Limb (tissue), 2 donors: ENCODE measurements around the gene EXOC2.
"Not testable (repeated sequence)": the region's sequence is repeated elsewhere in the genome, so short reads cannot be mapped to it uniquely, and the experiment has no call there.

Source experiments
- DNase-seq, 2 donors: peaks; one replicate each; pipeline ENCODE4 v3.0.0-alpha.2; 2016; ENCODE audit errors: extremely low spot score in 2 of 2

EXOC2 gene

GRCh38 chr6:583635-584034, 109.3 kb downstream of the EXOC2 start:
- DNase-seq = no peak

- no peak for DNase-seq
These were observed 109.8 kb downstream of the EXOC2 start for GRCh38 chr6:583116-583515.

DNA sequence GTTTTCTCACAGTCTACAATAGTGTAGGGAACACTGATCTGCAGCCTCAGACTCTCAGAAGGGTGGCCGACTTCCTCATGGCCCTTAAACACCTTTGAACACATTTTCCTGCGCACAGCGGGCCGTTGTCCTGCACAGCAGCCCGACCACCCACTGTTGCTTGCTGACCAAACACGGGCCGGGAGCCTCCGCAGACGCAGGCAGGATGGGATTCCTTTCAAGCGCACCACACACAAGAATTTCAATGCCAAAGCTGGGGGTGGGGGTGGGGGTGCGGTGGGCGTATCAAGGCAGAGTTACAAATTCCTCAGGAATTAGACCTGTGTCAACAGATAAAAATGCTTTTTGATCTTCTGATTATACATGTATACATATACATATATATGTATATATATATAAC, 110.6 kb downstream of the EXOC2 start:
- no peak for DNase-seq

DNA sequence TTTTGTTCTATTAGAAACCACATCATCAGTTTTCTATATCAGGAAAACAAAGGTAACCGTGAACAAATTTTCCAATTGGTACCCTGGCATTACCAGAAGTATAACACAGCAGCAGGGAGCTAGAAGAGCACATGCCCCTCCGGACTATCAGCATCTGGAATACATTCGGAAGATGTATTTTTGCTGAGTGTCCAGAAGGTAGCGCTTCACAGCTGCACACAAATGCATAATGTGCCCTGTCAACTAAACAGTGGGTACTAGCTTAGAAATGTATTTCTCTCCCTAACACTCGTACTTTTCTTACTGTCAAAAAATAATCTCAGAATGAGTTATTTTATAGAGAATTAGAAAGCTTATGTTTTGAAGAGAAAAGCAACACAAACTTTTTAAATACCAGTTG, 113.6 kb downstream of the EXOC2 start:
- peak in 1 of 2 donors; percentile 26 for DNase-seq

GRCh38 chr6:572596-573265, 120.2 kb downstream of the EXOC2 start:
- no peak for DNase-seq

DNA sequence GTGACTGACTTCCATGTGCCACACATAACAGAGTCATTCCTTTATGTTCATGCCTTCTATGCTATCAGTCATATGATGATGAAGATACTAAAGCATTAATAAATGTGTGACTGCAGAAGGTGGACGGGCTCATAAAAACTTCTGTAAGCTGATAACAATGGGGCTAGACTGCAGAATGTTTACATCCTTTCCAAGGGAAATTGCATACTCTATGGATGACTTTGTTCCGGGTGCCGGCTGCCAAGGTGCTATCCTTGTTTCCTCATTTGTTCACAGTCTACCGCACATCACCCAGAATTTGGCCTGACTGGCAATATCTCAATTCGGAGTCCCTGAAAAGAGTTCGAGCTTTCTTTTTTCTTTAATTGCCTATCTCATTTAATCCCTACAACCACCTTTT, 121.0 kb downstream of the EXOC2 start:
- no peak for DNase-seq

DNA sequence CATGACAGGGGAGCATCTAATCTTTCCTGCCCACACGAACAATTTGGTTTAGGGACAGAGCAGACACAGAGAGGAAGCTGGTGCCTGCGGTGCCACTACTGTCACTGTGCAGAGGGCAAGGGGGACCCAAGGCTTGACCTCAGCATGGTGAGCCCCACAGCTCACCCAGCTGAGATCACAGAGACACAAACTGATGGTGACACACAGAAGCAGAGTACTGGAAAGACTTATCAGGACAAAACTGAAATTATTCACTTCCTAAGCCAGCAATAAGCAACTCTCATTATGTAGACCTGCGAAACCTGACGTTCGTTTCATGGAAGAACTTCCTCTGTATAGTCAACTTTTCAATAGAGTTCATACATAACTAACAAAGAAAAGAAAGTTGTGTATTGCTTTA, 122.1 kb downstream of the EXOC2 start:
- no peak for DNase-seq

GRCh38 chr6:568954-569523, 123.9 kb downstream of the EXOC2 start:
- DNase-seq = no peak

DNA sequence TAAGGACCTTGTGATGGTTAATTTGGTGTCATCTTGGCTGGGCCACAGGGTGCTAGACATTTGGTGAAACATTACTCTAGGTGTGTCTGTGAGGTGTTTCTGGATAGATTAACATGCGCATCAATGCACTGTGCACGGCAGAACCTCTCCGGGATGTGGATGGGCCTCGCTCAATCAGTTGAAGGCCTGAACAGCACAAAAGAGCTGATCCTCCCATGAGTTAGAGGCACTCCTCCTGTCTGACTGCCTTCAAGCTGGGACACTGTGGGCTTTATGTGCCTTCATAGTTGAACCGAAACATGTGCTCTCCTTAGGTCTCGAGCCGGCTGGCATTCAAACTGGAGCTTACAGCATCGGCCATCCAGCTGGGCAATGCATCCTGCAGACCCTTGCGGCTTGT, 124.9 kb downstream of the EXOC2 start:
- DNase-seq = no peak

- DNase-seq = no peak
These were observed 129.1 kb downstream of the EXOC2 start for GRCh38 chr6:563863-564262.

- DNase-seq = no peak
These were observed 130.8 kb downstream of the EXOC2 start for GRCh38 chr6:562052-562676.

GRCh38 chr6:561335-561734, 131.6 kb downstream of the EXOC2 start:
- DNase-seq = not testable (repeated sequence)

DNA sequence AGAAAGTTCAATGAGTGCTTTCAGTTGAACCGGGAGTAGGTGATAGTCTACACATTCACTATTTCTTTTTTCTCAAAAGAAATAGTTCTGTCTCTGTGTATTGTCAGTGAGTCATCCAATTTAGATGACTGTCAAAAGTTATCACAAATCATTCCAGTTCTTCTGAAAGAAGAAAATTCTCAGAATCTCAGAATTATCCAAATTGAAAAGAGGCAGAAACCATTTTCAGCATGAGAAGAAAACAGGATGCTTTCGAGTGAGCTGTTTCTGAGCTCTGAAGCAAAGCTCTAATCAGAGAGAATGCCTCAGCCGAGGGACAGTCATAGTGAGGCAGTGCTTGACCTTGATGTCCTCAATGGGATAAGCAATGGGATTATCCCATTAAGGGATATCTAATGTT, 134.0 kb downstream of the EXOC2 start:
- no peak for DNase-seq

DNA sequence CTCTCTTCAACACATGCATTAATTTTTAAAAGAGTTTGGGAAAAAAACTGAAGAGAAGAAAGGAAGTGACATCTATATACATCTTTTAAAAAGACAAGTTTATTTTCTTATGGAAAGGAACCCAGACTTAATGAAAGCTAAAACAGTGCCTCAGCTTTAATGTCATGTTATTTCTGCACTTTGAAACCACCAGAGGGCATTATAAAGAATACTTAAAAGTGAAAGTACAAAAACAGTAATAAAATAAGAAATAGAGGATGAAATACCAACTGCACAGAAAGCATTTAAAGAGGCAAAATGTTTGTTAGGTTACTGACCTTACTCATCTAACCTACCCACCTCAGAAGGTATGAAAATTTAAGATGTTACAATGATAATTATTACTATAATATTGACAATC, 134.8 kb downstream of the EXOC2 start:
- DNase-seq = no peak

DNA sequence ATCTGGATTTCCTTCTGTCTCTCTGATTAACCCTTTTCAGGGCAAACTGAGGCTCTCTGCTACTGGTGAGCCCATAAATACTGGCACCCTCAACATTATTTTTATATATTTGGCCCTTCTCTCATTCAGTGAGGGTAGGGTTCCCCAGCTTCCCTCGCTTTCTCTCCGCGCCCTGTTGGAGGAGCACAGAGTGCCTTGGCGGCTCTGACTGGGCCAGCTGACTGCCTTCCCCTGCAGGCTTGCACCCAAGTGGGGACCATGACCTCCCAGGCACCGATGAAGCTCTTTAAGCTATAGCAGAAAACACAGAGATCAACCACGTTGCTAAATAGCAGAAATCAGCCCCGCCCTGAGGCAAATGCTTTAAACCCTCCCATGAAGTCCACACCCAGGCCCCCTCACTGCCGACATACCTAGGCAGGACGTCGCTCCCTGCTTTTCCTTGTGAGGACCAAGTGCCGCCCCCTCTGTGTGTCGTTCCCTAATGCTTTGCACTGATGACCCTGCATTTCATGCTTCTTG, 141.0 kb downstream of the EXOC2 start:
- no peak for DNase-seq

DNA sequence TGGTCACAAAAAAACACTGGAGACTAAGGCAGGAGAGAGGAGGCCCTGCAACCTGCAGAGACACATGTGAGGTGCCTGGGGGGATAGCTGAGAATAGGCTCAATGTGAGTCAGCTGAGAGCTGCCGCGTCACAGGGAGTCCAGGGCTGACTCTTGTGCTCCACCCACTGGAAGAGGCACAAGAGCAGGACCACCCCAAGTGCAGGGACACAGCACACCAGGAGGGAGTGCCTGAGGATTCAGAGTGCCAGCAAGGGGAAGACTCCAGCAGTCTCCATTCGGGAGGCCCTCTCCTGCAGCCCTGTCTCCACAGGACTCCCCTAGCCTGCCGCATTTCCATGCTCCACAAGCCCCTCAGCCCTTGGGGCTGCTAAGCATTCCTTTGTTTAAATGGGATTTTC, 141.5 kb downstream of the EXOC2 start:
- DNase-seq = no peak

- no peak for DNase-seq
These were observed 143.0 kb downstream of the EXOC2 start for GRCh38 chr6:549906-550305.

- DNase-seq = no peak
These were observed 144.4 kb downstream of the EXOC2 start for GRCh38 chr6:548517-548916.

DNA sequence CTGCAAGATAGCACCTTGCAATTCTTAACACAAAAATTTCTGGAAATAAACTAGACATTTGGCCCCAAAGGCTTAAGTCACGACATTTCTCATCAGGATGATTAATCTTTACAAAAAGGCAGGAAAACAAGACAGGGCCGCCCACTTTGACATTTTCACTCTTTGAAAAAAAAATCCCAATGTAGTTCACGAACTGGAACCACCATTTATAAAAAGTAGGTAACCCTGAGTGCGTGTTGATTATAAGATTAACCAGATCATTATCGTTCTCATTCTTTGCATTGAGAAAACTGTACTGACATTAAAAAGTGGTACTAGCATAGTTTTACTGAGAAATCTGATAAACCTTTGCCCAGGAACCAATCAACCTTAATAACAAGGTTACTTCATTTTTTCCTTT, 144.8 kb downstream of the EXOC2 start:
- DNase-seq = no peak

DNA sequence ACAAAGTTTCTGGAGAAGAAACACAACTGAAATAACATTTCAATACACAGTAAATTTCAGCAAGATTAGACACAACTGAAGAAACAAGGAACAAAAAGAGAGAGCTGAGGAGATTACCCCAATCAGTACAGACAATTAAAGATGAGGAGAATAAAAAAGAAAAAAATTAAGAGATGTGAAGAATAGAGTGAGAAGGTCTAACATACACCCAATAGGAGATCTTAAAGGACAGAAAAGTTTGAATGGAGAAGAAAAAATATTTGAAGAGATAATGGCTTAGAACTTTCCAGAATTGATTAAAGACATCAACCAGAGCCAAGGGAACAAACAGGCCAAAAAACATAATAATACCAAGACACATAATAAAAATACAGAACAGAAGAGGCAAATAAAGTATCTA, 152.4 kb downstream of the EXOC2 start:
- DNase-seq = no peak

DNA sequence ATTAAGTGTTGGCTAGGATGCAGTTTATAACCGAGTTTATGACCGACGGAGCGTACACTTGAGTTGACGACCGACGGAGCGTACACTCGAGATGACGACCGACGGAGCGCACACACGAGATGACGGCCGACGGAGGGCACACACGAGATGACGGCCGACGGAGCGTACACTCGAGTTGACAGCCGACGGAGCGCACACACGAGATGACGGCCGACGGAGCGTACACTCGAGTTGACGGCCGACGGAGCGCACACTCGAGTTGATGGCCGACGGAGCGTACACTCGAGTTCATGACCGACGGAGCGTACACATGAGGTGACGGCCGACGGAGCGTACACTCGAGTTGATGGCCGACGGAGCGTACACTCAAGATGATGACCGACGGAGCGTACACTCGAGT, 155.8 kb downstream of the EXOC2 start:
- no peak for DNase-seq

DNA sequence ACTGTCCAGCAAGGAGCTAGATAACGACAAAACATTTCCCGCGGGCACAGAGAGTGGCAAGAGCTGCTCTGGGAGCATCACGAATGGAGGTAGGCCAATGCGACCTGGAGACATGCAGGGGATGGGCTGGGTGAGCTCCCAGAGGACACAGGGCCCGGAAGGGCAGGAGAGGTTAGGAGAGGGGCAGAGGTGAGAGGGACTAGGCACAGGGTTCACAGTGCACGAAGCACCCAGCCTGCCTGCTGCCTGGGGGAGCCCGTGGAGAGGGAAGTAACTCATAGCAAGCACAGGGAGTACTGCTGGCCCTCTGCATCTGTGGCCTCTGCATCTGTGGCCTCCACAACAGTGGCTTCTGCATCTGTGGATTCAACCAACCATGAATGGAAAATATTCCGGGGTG, 162.5 kb downstream of the EXOC2 start:
- no peak for DNase-seq

DNA sequence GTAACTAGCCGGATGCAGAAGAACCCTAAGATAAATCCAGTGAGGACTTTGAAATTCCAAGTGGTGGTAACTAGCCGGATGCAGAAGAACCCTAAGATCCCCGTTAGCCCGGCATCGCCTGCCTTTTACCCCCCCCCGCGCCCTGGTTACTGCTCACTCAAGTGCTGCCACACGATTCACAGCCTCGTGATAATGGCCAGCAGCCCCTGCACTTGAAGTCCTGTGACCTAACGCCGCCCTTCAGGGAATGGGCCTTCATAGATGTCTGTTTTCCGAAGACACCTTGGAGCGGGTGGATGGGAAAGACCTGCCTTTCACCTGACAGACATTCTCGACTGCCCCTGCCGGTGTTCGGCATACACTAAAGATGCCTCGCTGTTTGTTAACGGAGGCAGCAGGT, 163.9 kb downstream of the EXOC2 start:
- no peak for DNase-seq
